HepG2 (cell line): ENCODE results near the gene VPS52. TPM values are rescaled to one million over a fixed set of nuclear protein-coding genes. Genes with fewer than 3 reads are reported as not detected.

ENCODE experiments used
- FOXK1 ChIP-seq: sonication (generic); formaldehyde crosslinking; IDR thresholded peaks from 2 replicates; pipeline ENCODE4 v1.4.0; 2020; ENCODE audit warnings: low read depth, missing genetic modification reagents, borderline replicate concordance
- HDAC2 ChIP-seq: sonication (generic); formaldehyde crosslinking; IDR thresholded peaks from 2 replicates; pipeline ENCODE4 v1.4.0; 2020; ENCODE audit warnings: missing genetic modification reagents
- MIER3 ChIP-seq: IDR thresholded peaks from 2 replicates; pipeline ENCODE4 v1.6.1; 2016; ENCODE audit warnings: missing compliant biosample characterization, borderline replicate concordance
- PRPF4 ChIP-seq: fragments of 200-400 bp; formaldehyde crosslinking; IDR thresholded peaks from 2 replicates; pipeline ENCODE4 v1.6.1; 2016; ENCODE audit warnings: low read length, low read depth; ENCODE audit not compliant: poor library complexity, severe bottlenecking
- RFX1 ChIP-seq: fragments of 450-650 bp; IDR thresholded peaks from 2 replicates; pipeline ENCODE4 v1.6.1; 2017
- SOX5 ChIP-seq: IDR thresholded peaks from 2 replicates; pipeline ENCODE4 v1.6.1; 2016; ENCODE audit warnings: borderline replicate concordance
- YY1 ChIP-seq: IDR thresholded peaks from 2 replicates; pipeline ENCODE4 v1.6.1; 2011; ENCODE audit warnings: low read length, low read depth, moderate library complexity, mild to moderate bottlenecking; ENCODE audit not compliant: insufficient read depth, insufficient replicate concordance
- ZBTB38 ChIP-seq: sonication (generic); formaldehyde crosslinking; IDR thresholded peaks from 2 replicates; pipeline ENCODE4 v1.5.1; 2020; ENCODE audit warnings: mild to moderate bottlenecking, missing genetic modification reagents
- ZNF143 ChIP-seq: sonication (generic); formaldehyde crosslinking; IDR thresholded peaks from 2 replicates; pipeline ENCODE4 v1.4.0; 2020; ENCODE audit warnings: missing genetic modification reagents
- ZNF562 ChIP-seq: sonication (generic); formaldehyde crosslinking; IDR thresholded peaks from 2 replicates; pipeline ENCODE4 v1.8.0; 2022; ENCODE audit warnings: missing genetic modification reagents, borderline replicate concordance
- ZNF598 ChIP-seq: sonication (generic); formaldehyde crosslinking; IDR thresholded peaks from 2 replicates; pipeline ENCODE4 v1.5.1; 2020; ENCODE audit warnings: mild to moderate bottlenecking, missing genetic modification reagents, borderline replicate concordance
- ZNF792 ChIP-seq: IDR thresholded peaks from 2 replicates; pipeline ENCODE4 v1.6.1; 2016
- polyA plus RNA-seq, 8 experiments: library from polyadenylated mRNA; depleted of rRNA in 3 of 8; stranded (reverse) in 7 of 8; unstranded in 1 of 8; fragments of >200 nt; fragmentation: Illumina TruSeq in 4 of 8; extraction: Trizol in 4 of 8; gene quantifications; 2 replicates each; pipeline versions ENCODE4 v1.2.1 to v1.2.3, GENCODE V29; 2011 to 2016; ENCODE audit warnings: low read depth in 4 of 8, missing spikeins in 1 of 8, mixed read lengths in 1 of 8; ENCODE audit not compliant: insufficient read depth in 1 of 8
- total RNA-seq, 5 experiments: library from RNA; depleted of rRNA; stranded (reverse); fragments of >200 nt; fragmentation: Illumina TruSeq; extraction: Trizol; gene quantifications; 2 replicates each; pipeline ENCODE4 v1.2.3, GENCODE V29; 2016; ENCODE audit warnings: low read depth in 1 of 5
- TF ChIP-seq, protein P1 (sequence below): sonication (generic); formaldehyde crosslinking; IDR thresholded peaks from 2 replicates; pipeline ENCODE4 v1.4.0; 2020; ENCODE audit warnings: missing genetic modification reagents, borderline replicate concordance
- TF ChIP-seq, protein P2 (sequence below): sonication (generic); formaldehyde crosslinking; IDR thresholded peaks from 2 replicates; pipeline ENCODE4 v1.8.1; 2022; ENCODE audit warnings: low read depth, mild to moderate bottlenecking, missing genetic modification reagents
- TF ChIP-seq, protein P3 (sequence below): sonication (generic); formaldehyde crosslinking; IDR thresholded peaks from 2 replicates; pipeline ENCODE4 v1.5.1; 2020; ENCODE audit warnings: missing genetic modification reagents, mild to moderate bottlenecking, borderline replicate concordance
- TF ChIP-seq, protein P4 (sequence below): IDR thresholded peaks from 2 replicates; pipeline ENCODE4 v1.6.1; 2016
- TF ChIP-seq, protein P5 (sequence below): sonication (generic); formaldehyde crosslinking; IDR thresholded peaks from 2 replicates; pipeline ENCODE4 v1.5.0; 2020; ENCODE audit warnings: mild to moderate bottlenecking, missing genetic modification reagents, moderate library complexity

Gene VPS52
- total and polyA plus RNA-seq, 2 of the 13 experiments (the other 11 are each of a cell fraction or from before 2014, with no cell fraction given): 48.9 to 85.5 TPM

DNA sequence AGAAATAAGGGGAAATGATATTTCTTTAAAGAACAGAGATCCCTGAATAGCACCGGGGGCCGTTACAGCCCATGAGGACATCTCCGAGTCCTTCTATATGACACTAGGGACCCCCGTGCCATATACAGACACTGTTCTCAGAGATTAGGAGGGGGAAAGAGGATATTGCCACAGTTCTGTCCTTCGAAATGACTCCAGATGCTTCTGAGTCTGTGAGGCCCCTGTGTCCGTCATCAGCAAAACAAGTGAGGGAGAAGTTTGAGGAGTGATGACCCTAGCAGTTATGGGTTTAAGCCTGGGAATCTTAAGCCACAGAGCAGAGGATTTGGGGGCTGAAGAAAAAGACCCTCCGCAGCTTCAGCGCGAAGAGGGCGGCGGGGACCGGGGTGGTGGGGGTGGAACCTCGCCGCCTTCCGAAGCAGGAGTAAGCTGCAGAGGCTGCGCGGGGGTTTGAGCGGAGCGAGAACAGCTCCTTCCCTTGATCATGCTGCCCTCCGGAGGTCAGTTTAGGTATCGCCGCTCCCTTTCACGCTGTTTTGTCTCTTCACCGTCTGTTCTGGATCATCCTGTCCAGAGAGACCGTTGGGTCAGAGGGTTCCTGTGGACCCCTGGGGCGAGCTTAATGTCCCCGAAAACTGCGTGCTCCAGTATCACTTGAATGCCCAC lies 23.6 kb downstream of the VPS52 start (continued):
- TF ChIP-seq, protein P1, sequence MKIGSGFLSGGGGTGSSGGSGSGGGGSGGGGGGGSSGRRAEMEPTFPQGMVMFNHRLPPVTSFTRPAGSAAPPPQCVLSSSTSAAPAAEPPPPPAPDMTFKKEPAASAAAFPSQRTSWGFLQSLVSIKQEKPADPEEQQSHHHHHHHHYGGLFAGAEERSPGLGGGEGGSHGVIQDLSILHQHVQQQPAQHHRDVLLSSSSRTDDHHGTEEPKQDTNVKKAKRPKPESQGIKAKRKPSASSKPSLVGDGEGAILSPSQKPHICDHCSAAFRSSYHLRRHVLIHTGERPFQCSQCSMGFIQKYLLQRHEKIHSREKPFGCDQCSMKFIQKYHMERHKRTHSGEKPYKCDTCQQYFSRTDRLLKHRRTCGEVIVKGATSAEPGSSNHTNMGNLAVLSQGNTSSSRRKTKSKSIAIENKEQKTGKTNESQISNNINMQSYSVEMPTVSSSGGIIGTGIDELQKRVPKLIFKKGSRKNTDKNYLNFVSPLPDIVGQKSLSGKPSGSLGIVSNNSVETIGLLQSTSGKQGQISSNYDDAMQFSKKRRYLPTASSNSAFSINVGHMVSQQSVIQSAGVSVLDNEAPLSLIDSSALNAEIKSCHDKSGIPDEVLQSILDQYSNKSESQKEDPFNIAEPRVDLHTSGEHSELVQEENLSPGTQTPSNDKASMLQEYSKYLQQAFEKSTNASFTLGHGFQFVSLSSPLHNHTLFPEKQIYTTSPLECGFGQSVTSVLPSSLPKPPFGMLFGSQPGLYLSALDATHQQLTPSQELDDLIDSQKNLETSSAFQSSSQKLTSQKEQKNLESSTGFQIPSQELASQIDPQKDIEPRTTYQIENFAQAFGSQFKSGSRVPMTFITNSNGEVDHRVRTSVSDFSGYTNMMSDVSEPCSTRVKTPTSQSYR (CRISPR knock-in tag): peak; percentile 53; the same call in 1 of the 2 replicates
- TF ChIP-seq, protein P2, sequence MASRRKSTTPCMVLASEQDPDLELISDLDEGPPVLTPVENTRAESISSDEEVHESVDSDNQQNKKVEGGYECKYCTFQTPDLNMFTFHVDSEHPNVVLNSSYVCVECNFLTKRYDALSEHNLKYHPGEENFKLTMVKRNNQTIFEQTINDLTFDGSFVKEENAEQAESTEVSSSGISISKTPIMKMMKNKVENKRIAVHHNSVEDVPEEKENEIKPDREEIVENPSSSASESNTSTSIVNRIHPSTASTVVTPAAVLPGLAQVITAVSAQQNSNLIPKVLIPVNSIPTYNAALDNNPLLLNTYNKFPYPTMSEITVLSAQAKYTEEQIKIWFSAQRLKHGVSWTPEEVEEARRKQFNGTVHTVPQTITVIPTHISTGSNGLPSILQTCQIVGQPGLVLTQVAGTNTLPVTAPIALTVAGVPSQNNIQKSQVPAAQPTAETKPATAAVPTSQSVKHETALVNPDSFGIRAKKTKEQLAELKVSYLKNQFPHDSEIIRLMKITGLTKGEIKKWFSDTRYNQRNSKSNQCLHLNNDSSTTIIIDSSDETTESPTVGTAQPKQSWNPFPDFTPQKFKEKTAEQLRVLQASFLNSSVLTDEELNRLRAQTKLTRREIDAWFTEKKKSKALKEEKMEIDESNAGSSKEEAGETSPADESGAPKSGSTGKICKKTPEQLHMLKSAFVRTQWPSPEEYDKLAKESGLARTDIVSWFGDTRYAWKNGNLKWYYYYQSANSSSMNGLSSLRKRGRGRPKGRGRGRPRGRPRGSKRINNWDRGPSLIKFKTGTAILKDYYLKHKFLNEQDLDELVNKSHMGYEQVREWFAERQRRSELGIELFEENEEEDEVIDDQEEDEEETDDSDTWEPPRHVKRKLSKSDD (CRISPR knock-in tag): no peak
- TF ChIP-seq RFX1 (no peak), SOX5 (CRISPR knock-in tag) (peak; percentile 35; the same call in 1 of the 2 replicates), ZNF598 (0 out of 2 replicates have a peak, but pooled peaks have one; percentile 60), MIER3 (CRISPR knock-in tag) (no peak), HDAC2 (CRISPR knock-in tag) (peak; percentile 46; the same call in 1 of the 2 replicates), FOXK1 (CRISPR knock-in tag) (peak; percentile 62; the same call in 1 of the 2 replicates), ZBTB38 (CRISPR knock-in tag) (peak; percentile 7; the same call in 1 of the 2 replicates), ZNF143 (no peak), ZNF562 (no peak), ZNF792 (peak; percentile 73), PRPF4 (no peak), YY1 (peak; percentile 42)
- TF ChIP-seq, protein P3, sequence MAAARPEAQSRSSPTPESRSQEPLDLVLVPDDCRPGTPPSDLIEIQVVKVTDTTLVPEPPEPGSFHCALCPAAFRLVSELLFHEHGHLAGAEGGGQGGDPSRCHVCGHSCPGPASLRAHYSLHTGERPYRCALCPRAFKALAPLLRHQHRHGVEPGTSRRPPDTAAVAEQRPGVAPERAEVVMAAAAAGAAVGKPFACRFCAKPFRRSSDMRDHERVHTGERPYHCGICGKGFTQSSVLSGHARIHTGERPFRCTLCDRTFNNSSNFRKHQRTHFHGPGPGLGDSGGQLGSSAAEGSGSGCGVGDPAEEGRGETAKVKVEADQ: peak; percentile 76; the same call in 1 of the 2 replicates
- TF ChIP-seq, protein P4, sequence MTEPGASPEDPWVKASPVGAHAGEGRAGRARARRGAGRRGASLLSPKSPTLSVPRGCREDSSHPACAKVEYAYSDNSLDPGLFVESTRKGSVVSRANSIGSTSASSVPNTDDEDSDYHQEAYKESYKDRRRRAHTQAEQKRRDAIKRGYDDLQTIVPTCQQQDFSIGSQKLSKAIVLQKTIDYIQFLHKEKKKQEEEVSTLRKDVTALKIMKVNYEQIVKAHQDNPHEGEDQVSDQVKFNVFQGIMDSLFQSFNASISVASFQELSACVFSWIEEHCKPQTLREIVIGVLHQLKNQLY (CRISPR knock-in tag): peak; percentile 35; the same call in 1 of the 2 replicates
- TF ChIP-seq, protein P5, sequence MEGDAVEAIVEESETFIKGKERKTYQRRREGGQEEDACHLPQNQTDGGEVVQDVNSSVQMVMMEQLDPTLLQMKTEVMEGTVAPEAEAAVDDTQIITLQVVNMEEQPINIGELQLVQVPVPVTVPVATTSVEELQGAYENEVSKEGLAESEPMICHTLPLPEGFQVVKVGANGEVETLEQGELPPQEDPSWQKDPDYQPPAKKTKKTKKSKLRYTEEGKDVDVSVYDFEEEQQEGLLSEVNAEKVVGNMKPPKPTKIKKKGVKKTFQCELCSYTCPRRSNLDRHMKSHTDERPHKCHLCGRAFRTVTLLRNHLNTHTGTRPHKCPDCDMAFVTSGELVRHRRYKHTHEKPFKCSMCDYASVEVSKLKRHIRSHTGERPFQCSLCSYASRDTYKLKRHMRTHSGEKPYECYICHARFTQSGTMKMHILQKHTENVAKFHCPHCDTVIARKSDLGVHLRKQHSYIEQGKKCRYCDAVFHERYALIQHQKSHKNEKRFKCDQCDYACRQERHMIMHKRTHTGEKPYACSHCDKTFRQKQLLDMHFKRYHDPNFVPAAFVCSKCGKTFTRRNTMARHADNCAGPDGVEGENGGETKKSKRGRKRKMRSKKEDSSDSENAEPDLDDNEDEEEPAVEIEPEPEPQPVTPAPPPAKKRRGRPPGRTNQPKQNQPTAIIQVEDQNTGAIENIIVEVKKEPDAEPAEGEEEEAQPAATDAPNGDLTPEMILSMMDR: peak; percentile 97
